ENCODE measurements around the gene SFXN4. TPM values are rescaled to one million over a fixed set of nuclear protein-coding genes. Genes with fewer than 3 reads are reported as not detected.

Gene SFXN4
- total and polyA plus RNA-seq, 2 of the 13 experiments (the other 11 are each of a cell fraction or from before 2014, with no cell fraction given) = 47.7 to 64.9 TPM

DNA sequence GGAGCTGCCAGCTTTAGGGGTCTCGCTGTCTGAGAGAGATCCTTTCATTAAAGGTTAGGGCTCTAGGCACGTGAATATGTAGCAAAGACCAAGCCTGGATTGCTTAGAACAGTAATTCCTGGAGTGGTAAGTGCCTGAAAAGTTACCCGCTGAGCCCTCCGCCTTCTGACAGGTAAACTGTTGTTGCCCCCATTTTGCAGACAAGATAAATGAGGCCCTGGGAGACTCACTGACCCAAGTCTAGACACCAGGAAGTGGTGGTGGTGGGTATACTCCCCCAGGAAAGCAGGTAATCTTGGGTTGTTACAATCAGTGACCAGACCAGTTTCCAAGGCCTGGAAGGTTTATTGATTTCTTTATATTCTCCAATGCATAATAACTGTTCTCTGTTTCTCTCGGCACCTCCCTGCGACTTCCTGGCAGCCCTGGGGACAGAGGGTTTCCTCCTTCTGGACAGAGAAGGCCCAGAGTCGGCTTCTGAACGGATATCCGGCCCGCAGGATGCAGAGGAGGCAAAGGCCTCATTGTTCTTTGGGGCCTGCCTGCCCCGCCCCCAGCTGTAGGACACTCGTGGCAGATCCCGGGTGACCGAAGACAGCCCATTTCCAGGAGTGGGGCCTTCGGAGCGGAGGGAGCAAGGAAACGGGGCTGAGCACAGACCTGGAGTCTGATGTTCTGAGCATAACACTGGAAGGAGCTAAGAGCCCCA lies 40.5 kb upstream of the SFXN4 start (continued):
- no peak for TF ChIP-seq RAD21 (CRISPR knock-in tag; IDR thresholded peaks at IDR 0.05)
- TF ChIP-seq PRPF4 (IDR thresholded peaks at IDR 0.05; ENCODE audit: low read depth, low read length, poor library complexity, severe bottlenecking) = no peak
- TF ChIP-seq, protein P1, sequence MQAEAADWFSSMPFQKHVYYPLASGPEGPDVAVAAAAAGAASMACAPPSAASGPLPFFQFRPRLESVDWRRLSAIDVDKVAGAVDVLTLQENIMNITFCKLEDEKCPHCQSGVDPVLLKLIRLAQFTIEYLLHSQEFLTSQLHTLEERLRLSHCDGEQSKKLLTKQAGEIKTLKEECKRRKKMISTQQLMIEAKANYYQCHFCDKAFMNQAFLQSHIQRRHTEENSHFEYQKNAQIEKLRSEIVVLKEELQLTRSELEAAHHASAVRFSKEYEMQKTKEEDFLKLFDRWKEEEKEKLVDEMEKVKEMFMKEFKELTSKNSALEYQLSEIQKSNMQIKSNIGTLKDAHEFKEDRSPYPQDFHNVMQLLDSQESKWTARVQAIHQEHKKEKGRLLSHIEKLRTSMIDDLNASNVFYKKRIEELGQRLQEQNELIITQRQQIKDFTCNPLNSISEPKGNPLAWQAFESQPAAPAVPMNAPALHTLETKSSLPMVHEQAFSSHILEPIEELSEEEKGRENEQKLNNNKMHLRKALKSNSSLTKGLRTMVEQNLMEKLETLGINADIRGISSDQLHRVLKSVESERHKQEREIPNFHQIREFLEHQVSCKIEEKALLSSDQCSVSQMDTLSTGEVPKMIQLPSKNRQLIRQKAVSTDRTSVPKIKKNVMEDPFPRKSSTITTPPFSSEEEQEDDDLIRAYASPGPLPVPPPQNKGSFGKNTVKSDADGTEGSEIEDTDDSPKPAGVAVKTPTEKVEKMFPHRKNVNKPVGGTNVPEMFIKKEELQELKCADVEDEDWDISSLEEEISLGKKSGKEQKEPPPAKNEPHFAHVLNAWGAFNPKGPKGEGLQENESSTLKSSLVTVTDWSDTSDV (CRISPR knock-in tag; IDR thresholded peaks at IDR 0.05) = no peak
- TF ChIP-seq, protein P2, sequence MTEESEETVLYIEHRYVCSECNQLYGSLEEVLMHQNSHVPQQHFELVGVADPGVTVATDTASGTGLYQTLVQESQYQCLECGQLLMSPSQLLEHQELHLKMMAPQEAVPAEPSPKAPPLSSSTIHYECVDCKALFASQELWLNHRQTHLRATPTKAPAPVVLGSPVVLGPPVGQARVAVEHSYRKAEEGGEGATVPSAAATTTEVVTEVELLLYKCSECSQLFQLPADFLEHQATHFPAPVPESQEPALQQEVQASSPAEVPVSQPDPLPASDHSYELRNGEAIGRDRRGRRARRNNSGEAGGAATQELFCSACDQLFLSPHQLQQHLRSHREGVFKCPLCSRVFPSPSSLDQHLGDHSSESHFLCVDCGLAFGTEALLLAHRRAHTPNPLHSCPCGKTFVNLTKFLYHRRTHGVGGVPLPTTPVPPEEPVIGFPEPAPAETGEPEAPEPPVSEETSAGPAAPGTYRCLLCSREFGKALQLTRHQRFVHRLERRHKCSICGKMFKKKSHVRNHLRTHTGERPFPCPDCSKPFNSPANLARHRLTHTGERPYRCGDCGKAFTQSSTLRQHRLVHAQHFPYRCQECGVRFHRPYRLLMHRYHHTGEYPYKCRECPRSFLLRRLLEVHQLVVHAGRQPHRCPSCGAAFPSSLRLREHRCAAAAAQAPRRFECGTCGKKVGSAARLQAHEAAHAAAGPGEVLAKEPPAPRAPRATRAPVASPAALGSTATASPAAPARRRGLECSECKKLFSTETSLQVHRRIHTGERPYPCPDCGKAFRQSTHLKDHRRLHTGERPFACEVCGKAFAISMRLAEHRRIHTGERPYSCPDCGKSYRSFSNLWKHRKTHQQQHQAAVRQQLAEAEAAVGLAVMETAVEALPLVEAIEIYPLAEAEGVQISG (CRISPR knock-in tag; IDR thresholded peaks at IDR 0.05) = peak; percentile 26
- TF ChIP-seq, protein P3, sequence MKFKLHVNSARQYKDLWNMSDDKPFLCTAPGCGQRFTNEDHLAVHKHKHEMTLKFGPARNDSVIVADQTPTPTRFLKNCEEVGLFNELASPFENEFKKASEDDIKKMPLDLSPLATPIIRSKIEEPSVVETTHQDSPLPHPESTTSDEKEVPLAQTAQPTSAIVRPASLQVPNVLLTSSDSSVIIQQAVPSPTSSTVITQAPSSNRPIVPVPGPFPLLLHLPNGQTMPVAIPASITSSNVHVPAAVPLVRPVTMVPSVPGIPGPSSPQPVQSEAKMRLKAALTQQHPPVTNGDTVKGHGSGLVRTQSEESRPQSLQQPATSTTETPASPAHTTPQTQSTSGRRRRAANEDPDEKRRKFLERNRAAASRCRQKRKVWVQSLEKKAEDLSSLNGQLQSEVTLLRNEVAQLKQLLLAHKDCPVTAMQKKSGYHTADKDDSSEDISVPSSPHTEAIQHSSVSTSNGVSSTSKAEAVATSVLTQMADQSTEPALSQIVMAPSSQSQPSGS (CRISPR knock-in tag; IDR thresholded peaks at IDR 0.05) = peak; percentile 48; the same call in 1 of the 2 replicates
- TF ChIP-seq BORCS8-MEF2B (CRISPR knock-in tag; IDR thresholded peaks at IDR 0.05) = no peak
- TF ChIP-seq PHB2 (IDR thresholded peaks at IDR 0.05; ENCODE audit: partially characterized antibody) = no peak
- TF ChIP-seq, protein P4, sequence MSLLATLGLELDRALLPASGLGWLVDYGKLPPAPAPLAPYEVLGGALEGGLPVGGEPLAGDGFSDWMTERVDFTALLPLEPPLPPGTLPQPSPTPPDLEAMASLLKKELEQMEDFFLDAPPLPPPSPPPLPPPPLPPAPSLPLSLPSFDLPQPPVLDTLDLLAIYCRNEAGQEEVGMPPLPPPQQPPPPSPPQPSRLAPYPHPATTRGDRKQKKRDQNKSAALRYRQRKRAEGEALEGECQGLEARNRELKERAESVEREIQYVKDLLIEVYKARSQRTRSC (CRISPR knock-in tag; IDR thresholded peaks at IDR 0.05; ENCODE audit: low read depth) = no peak
- 0 out of 2 replicates have a peak, but pooled peaks have one; percentile 22 for TF ChIP-seq NFIC (IDR thresholded peaks at IDR 0.05; ENCODE audit: low read length)
- 0 out of 2 replicates have a peak, but pooled peaks have one; percentile 14 for TF ChIP-seq BRCA1 (CRISPR knock-in tag; IDR thresholded peaks at IDR 0.05)
- TF ChIP-seq ZNF33B (CRISPR knock-in tag; IDR thresholded peaks at IDR 0.05) = no peak
- peak; percentile 17; the same call in 1 of the 2 replicates for TF ChIP-seq MEIS2 (CRISPR knock-in tag; IDR thresholded peaks at IDR 0.05)
- TF ChIP-seq YEATS4 (CRISPR knock-in tag; IDR thresholded peaks at IDR 0.05; ENCODE audit: borderline replicate concordance) = peak; percentile 58; the same call in 1 of the 2 replicates
- TF ChIP-seq, protein P5, sequence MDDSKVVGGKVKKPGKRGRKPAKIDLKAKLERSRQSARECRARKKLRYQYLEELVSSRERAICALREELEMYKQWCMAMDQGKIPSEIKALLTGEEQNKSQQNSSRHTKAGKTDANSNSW (CRISPR knock-in tag; IDR thresholded peaks at IDR 0.05; ENCODE audit: borderline replicate concordance) = no peak
- TF ChIP-seq GZF1 (CRISPR knock-in tag; IDR thresholded peaks at IDR 0.05) = no peak
- peak; percentile 73 for TF ChIP-seq POLR2AphosphoS5 (IDR thresholded peaks at IDR 0.05; ENCODE audit: low read depth, low read length)
- TF ChIP-seq ZNF224 (CRISPR knock-in tag; IDR thresholded peaks at IDR 0.05) = no peak
- peak; percentile 94; the same call in 1 of the 2 replicates for TF ChIP-seq CHD4 (IDR thresholded peaks at IDR 0.05; ENCODE audit: borderline replicate concordance, low read length)
- no peak for TF ChIP-seq NONO (IDR thresholded peaks at IDR 0.05)
- TF ChIP-seq NONO (CRISPR knock-in tag; conservative IDR thresholded peaks at IDR 0.05) = no peak; the same call in 1 of the 2 replicates
- no peak for TF ChIP-seq ZNF382 (CRISPR knock-in tag; IDR thresholded peaks at IDR 0.05; ENCODE audit: borderline replicate concordance)
- peak; percentile 66; the same call in 1 of the 2 replicates for TF ChIP-seq ZFP1 (CRISPR knock-in tag; IDR thresholded peaks at IDR 0.05)
